ENCODE data around the gene DUSP3.

DUSP3 gene

GRCh38 chr17:43769426-43769825 is 9.4 kb downstream of the DUSP3 start:
- DNase-seq (ENCODE audit: insufficient read length, low spot score) (no peak), FAIRE-seq (no peak)
- no peak for TF ChIP-seq POLR2A (IDR thresholded peaks at IDR 0.05; ENCODE audit: low read depth, low read length)

GRCh38 chr17:43768943-43769342 is 9.8 kb downstream of the DUSP3 start:
- DNase-seq (ENCODE audit: insufficient read length, low spot score) (no peak), FAIRE-seq (no peak)
- no peak for TF ChIP-seq POLR2A (IDR thresholded peaks at IDR 0.05; ENCODE audit: low read depth, low read length)

- no peak for TF ChIP-seq POLR2A (IDR thresholded peaks at IDR 0.05; ENCODE audit: low read depth, low read length)
- no peak for FAIRE-seq
- no peak for DNase-seq (ENCODE audit: insufficient read length, low spot score)
These were observed 10.4 kb downstream of the DUSP3 start for GRCh38 chr17:43768382-43768781.

GRCh38 chr17:43767713-43768059 is 11.1 kb downstream of the DUSP3 start:
- no peak for TF ChIP-seq POLR2A (IDR thresholded peaks at IDR 0.05; ENCODE audit: low read depth, low read length)
- no peak for DNase-seq (ENCODE audit: insufficient read length, low spot score)
- FAIRE-seq, result no peak

- FAIRE-seq (no peak), DNase-seq (ENCODE audit: insufficient read length, low spot score) (no peak)
- TF ChIP-seq POLR2A (IDR thresholded peaks at IDR 0.05; ENCODE audit: low read depth, low read length), result no peak
These were observed 11.6 kb downstream of the DUSP3 start for GRCh38 chr17:43767053-43767712.

GRCh38 chr17:43766413-43767052 is 12.2 kb downstream of the DUSP3 start:
- DNase-seq (ENCODE audit: insufficient read length, low spot score), result no peak
- FAIRE-seq, result no peak
- TF ChIP-seq POLR2A (IDR thresholded peaks at IDR 0.05; ENCODE audit: low read depth, low read length), result no peak

- DNase-seq (ENCODE audit: insufficient read length, low spot score), result peak; percentile 93
- peak; percentile 6 for FAIRE-seq
- TF ChIP-seq POLR2A (IDR thresholded peaks at IDR 0.05; ENCODE audit: low read depth, low read length), result no peak
These were observed 18.4 kb downstream of the DUSP3 start for GRCh38 chr17:43760254-43760852.

- no peak for FAIRE-seq
These were observed 18.9 kb downstream of the DUSP3 start for GRCh38 chr17:43759836-43760235.

GRCh38 chr17:43758497-43759174 is 20.1 kb downstream of the DUSP3 start, which contains the start of gene SOST:
Gene SOST (minus strand): TSS chr17:43758791. CDS start chr17:43758741, 50 bp downstream.
- TF ChIP-seq POLR2A (IDR thresholded peaks at IDR 0.05; ENCODE audit: low read depth, low read length), result no peak
- FAIRE-seq, result no peak
- no peak for DNase-seq (ENCODE audit: insufficient read length, low spot score)

More at GRCh38 chr17:43759836-43760235, 18.9 kb downstream of the DUSP3 start:
- no peak for TF ChIP-seq POLR2A (IDR thresholded peaks at IDR 0.05; ENCODE audit: low read depth, low read length)
- no peak for DNase-seq (ENCODE audit: insufficient read length, low spot score)

GRCh38 chr17:43758086-43758485 is 20.7 kb downstream of the DUSP3 start:
- FAIRE-seq (no peak), DNase-seq (ENCODE audit: insufficient read length, low spot score) (no peak)
- TF ChIP-seq POLR2A (IDR thresholded peaks at IDR 0.05; ENCODE audit: low read depth, low read length), result no peak

- no peak for TF ChIP-seq POLR2A (IDR thresholded peaks at IDR 0.05; ENCODE audit: low read depth, low read length)
- DNase-seq (ENCODE audit: insufficient read length, low spot score), result no peak
- FAIRE-seq, result no peak
These were observed 21.6 kb downstream of the DUSP3 start for GRCh38 chr17:43757171-43757660.

- no peak for TF ChIP-seq POLR2A (IDR thresholded peaks at IDR 0.05; ENCODE audit: low read depth, low read length)
- DNase-seq (ENCODE audit: insufficient read length, low spot score) (no peak), FAIRE-seq (no peak)
These were observed 22.6 kb downstream of the DUSP3 start for GRCh38 chr17:43756201-43756600.

- TF ChIP-seq POLR2A (IDR thresholded peaks at IDR 0.05; ENCODE audit: low read depth, low read length), result no peak
- no peak for FAIRE-seq
- DNase-seq (ENCODE audit: insufficient read length, low spot score), result no peak
These were observed 23.3 kb downstream of the DUSP3 start for GRCh38 chr17:43755389-43755875.

GRCh38 chr17:43754947-43755346 is 23.8 kb downstream of the DUSP3 start:
- TF ChIP-seq POLR2A (IDR thresholded peaks at IDR 0.05; ENCODE audit: low read depth, low read length), result no peak
- no peak for FAIRE-seq
- no peak for DNase-seq (ENCODE audit: insufficient read length, low spot score)
